Stimulated activated memory B cell treated with anti-CD40 and anti-IgM and Interleukin-4, amounts not matched to agents 10 μg/mL and 1 μg/mL and 100 μg/mL, for 72 hours (primary cell): ENCODE data around the gene MELTF.

Experiments used
- ATAC-seq: fragments of 150-1000 bp; cut with Tn5 transposase; 2 replicates; pipeline ENCODE4 v1.10.0; 2021
- H3K27ac Mint-ChIP-seq: one replicate; pipeline ENCODE4 v1.8.0; 2022; ENCODE audit warnings: mild to moderate bottlenecking, mixed read lengths
- H3K27me3 Mint-ChIP-seq: one replicate; pipeline ENCODE4 v1.8.0; 2022; ENCODE audit warnings: mixed read lengths
- H3K36me3 Mint-ChIP-seq: one replicate; pipeline ENCODE4 v1.8.0; 2022; ENCODE audit warnings: mixed read lengths
- H3K4me1 Mint-ChIP-seq: one replicate; pipeline ENCODE4 v1.8.0; 2022; ENCODE audit warnings: mixed read lengths
- H3K4me3 Mint-ChIP-seq: one replicate; pipeline ENCODE4 v1.8.0; 2022; ENCODE audit warnings: mild to moderate bottlenecking, moderate library complexity, mixed read lengths
- H3K9me3 Mint-ChIP-seq: one replicate; pipeline ENCODE4 v1.8.0; 2022; ENCODE audit warnings: mixed read lengths

MELTF gene

DNA sequence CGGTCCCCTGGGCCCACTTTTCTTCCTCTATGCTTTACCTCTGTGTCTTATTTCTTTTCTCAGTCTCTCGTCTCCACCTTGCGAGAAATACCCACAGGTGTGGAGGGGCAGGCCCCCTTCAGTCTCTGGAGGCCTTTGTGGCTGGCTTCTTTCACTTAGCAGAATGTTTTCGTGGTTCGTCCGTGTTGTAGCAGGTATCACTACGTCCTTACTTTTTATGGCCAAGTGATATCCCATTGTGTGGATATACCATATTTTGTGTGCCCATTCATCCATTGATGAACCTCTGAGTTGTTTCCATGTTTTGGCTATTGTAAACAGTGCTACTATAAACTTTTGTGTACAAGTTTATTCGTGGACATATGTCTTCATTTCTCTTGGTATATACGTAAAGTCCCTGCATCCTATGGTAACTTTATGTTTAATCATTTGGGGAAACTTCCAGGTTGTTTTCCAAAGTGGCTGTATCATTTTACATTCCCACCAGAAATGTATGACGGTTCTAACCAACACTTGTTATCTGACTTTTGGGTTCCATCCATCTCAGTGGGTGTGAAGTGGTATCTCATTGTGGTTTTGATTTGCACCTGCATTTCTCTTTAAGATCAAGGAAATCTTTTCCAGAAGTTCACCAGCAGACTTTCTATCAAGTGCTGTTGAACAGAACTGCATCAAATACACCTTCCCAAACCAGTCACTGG lies 66.5 kb downstream of the MELTF start:
- peak overlapping the region; percentile 64 for H3K4me3 Mint-ChIP-seq
- H3K4me1 Mint-ChIP-seq: peaks cover 47% of the 10 kb centered on the region
- no peaks in the 10 kb centered on the region for H3K27me3 Mint-ChIP-seq
- ATAC-seq: peak; percentile 82
- H3K27ac Mint-ChIP-seq: peak overlapping the region; percentile 64
- peaks cover 10% of the 10 kb centered on the region for H3K9me3 Mint-ChIP-seq
- H3K36me3 Mint-ChIP-seq: peaks cover 23% of the 10 kb centered on the region

DNA sequence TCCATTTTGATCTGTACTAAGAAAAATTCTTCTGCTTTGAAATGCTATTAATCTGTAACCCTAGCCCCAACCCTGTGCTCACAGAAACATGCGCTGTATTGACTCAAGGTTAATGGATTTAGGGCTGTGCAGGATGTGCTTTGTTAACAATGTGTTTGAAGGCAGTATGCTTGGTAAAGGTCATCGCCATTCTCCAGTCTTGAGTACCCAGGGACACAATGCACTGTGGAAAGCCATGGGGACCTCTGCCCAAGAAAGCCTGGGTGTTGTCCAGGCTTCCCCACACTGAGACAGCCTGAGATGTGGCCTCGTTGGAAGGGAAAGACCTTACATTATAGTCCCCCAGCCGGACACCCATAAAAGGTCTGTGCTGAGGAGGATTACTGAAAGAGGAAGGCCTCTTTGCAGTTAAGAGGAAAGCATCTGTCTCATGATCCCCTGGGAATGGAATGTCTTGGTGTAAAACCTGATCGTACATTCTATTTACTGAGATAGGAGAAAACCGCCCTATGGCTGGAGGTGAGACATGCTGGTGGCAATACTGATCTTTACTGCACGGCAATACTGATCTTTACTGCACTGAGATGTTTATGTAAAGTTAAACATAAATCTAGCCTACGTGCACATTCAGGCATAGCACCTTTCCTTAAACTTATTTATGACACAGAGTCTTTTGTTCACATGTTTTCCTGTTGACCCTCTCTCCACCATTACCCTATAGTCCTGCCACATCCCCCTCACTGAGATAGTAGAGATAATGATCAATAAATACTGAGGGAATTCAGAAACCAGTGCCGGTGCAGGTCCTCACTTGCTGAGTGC lies 67.3 kb downstream of the MELTF start:
- H3K27ac Mint-ChIP-seq: peak overlapping the region; percentile 64
- H3K4me3 Mint-ChIP-seq: peak overlapping the region; percentile 64

DNA sequence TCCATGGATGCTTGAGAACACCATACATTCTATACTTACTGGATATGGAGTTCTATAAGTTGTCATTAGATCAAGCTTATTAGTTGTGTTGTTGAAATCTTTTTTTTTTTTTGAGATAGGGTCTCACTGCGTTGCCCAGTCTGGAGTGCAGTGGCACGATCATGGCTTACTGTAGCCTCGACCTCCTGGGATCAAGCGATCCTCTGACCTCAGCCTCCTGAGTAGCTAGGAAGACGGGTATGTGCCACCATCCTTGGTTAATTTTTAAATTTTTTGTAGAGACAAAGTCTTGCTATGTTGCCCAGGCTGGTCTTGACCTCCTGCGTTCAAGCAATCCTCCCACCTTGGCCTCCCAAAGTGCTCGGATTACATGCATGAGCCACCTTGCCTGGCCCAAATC lies 74.8 kb downstream of the MELTF start:
- Mint-ChIP-seq H3K27ac (no peak overlapping the region), H3K9me3 (peaks cover 3% of the 10 kb centered on the region), H3K36me3 (no peaks in the 10 kb centered on the region), H3K4me1 (no peaks in the 10 kb centered on the region), H3K27me3 (no peaks in the 10 kb centered on the region), H3K4me3 (no peak overlapping the region)
- no peak for ATAC-seq

More for the DNA sequence above, 67.3 kb downstream of the MELTF start:
- peaks cover 39% of the 10 kb centered on the region for H3K4me1 Mint-ChIP-seq
- H3K9me3 Mint-ChIP-seq: peaks cover 10% of the 10 kb centered on the region
- no peaks in the 10 kb centered on the region for H3K27me3 Mint-ChIP-seq
- ATAC-seq: peak; percentile 79
- H3K36me3 Mint-ChIP-seq: peaks cover 23% of the 10 kb centered on the region
